GM12891 (cell line): Measurements from ENCODE around the gene KLHL21.

Experiments used
- PAX5 ChIP-seq: IDR thresholded peaks from 2 replicates; pipeline ENCODE4 v1.6.1; 2011; ENCODE audit warnings: low read length, moderate library complexity, mild to moderate bottlenecking; ENCODE audit not compliant: insufficient read depth, severe bottlenecking
- POLR2A ChIP-seq: IDR thresholded peaks from 2 replicates; pipeline ENCODE4 v1.6.1; 2011; ENCODE audit warnings: low read depth, low read length, control low read depth
- POLR2AphosphoS5 ChIP-seq: IDR thresholded peaks from 2 replicates; pipeline ENCODE4 v1.6.1; 2011; ENCODE audit warnings: low read depth, low read length, control low read depth
- TAF1 ChIP-seq: IDR thresholded peaks from 2 replicates; pipeline ENCODE4 v1.6.1; 2011; ENCODE audit warnings: low read depth, low read length, control low read depth

DNA sequence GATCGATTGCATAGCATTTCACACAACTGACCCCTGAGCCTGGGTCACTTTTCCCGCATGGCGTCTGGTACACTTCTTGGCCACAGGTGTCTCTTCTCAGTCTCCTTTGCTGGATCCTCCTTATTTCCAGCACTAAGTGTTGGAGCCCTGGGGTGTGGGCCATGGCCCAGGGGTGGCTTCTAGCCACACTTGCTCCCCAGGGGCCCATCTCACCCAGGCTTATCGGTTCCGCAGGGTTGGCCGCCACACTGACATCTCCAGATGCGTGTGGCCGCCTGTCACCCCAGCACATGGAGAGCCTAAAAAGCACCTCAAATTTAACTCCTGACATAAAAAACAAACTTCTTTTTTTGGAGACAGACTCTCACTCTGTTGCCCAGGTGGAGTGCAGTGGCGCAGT is 24.4 kb upstream of the KLHL21 start:
- TF ChIP-seq POLR2A, result no peak
- no peak for TF ChIP-seq POLR2AphosphoS5
- no peak for TF ChIP-seq PAX5
- TF ChIP-seq TAF1, result no peak
